SK-N-SH treated with all-trans-retinoic acid at 6 μM for 48 hours (cell line): ENCODE data around the gene CCNB2.
"Not testable (repeated sequence)": the region's sequence is repeated elsewhere in the genome, so short reads cannot be mapped to it uniquely, and the experiment has no call there.

ENCODE experiments used
- BACH2 ChIP-seq: fragments of 250-450 bp; sonication (Bioruptor Pico); IDR thresholded peaks from 2 replicates; pipeline ENCODE4 v1.9.0; 2021; ENCODE audit warnings: mild to moderate bottlenecking, borderline replicate concordance
- ZFP30 ChIP-seq: fragments of 450-650 bp; formaldehyde crosslinking; IDR thresholded peaks from 2 replicates; pipeline ENCODE4 v1.5.0; 2022; ENCODE audit warnings: mild to moderate bottlenecking, moderate library complexity
- ZNF8 ChIP-seq: fragments of 450-650 bp; formaldehyde crosslinking; IDR thresholded peaks from 2 replicates; pipeline ENCODE4 v1.5.0; 2020; ENCODE audit warnings: mild to moderate bottlenecking, moderate library complexity

- not testable (repeated sequence) for TF ChIP-seq BACH2, ZNF8, ZFP30 (CRISPR knock-in tag)
Measured at GRCh38 chr15:59127255-59127654, 22.3 kb downstream of the CCNB2 start.
